ENCODE results near the gene GPS1. TPM values are rescaled to one million over a fixed set of nuclear protein-coding genes. Genes with fewer than 3 reads are reported as not detected.

GPS1 gene
- total and polyA plus RNA-seq, 9 of the 15 experiments (the other 6 are each of a cell fraction or from before 2014, with no cell fraction given): 3.1 to 167 (median 69.9) TPM

DNA sequence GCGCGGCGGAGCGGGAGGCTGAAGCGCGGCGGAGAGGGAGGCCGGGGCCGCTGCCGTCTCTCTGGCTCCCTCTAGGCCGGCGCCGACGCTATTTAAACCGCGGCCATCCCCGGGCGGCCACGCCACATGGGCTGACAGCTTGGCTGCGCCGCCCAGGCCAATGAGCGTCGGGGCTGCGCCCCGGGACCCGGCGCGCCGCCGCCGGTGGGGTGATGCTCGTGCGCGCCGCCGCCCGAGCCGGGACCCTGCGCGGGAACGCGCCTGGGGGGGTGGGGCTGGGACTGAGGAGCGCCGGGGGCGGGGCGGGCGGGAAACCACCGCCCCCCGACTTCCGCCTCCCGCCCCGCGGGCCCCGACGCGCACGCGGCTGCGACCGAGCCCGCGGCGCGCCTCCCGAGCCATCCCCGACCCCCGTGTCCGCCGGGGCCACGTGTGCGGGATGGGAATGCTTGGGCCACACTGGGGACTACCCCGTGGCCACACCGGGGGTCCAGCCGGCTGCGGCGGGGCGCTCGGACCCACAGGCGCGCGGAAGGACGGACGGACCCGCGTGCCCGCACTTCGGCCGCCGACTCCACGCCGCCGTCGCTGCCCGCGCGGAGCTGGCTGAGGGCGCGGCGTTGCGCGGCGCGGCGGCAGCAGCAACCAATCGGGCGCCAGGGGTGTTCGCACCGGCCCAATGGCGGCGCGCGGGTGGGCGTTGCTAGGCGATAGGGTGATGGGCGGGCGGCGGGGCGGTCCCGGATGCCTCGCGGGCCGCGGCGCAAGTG is 46.7 kb downstream of the GPS1 start, which contains the start of gene FASN (continued):
- TF ChIP-seq ZNF583 (CRISPR knock-in tag; IDR thresholded peaks at IDR 0.05): no peak; the same call in none of the 2 replicates
- TF ChIP-seq, protein P1, sequence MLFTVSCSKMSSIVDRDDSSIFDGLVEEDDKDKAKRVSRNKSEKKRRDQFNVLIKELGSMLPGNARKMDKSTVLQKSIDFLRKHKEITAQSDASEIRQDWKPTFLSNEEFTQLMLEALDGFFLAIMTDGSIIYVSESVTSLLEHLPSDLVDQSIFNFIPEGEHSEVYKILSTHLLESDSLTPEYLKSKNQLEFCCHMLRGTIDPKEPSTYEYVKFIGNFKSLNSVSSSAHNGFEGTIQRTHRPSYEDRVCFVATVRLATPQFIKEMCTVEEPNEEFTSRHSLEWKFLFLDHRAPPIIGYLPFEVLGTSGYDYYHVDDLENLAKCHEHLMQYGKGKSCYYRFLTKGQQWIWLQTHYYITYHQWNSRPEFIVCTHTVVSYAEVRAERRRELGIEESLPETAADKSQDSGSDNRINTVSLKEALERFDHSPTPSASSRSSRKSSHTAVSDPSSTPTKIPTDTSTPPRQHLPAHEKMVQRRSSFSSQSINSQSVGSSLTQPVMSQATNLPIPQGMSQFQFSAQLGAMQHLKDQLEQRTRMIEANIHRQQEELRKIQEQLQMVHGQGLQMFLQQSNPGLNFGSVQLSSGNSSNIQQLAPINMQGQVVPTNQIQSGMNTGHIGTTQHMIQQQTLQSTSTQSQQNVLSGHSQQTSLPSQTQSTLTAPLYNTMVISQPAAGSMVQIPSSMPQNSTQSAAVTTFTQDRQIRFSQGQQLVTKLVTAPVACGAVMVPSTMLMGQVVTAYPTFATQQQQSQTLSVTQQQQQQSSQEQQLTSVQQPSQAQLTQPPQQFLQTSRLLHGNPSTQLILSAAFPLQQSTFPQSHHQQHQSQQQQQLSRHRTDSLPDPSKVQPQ (CRISPR knock-in tag; IDR thresholded peaks at IDR 0.05; ENCODE audit: borderline replicate concordance): no peak
- TF ChIP-seq ATF6 (CRISPR knock-in tag; IDR thresholded peaks at IDR 0.05): no peak
- peak; percentile 61; the same call in 1 of the 2 replicates for TF ChIP-seq ZNF263 (CRISPR knock-in tag; IDR thresholded peaks at IDR 0.05; ENCODE audit: borderline replicate concordance)
- TF ChIP-seq PML (IDR thresholded peaks at IDR 0.05; ENCODE audit: low read length): 0 out of 2 replicates have a peak, but pooled peaks have one; percentile 42
- no peak for TF ChIP-seq SRF (CRISPR knock-in tag; IDR thresholded peaks at IDR 0.05)
- TF ChIP-seq, protein P2, sequence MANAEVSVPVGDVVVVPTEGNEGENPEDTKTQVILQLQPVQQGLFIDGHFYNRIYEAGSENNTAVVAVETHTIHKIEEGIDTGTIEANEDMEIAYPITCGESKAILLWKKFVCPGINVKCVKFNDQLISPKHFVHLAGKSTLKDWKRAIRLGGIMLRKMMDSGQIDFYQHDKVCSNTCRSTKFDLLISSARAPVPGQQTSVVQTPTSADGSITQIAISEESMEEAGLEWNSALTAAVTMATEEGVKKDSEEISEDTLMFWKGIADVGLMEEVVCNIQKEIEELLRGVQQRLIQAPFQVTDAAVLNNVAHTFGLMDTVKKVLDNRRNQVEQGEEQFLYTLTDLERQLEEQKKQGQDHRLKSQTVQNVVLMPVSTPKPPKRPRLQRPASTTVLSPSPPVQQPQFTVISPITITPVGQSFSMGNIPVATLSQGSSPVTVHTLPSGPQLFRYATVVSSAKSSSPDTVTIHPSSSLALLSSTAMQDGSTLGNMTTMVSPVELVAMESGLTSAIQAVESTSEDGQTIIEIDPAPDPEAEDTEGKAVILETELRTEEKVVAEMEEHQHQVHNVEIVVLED (CRISPR knock-in tag; IDR thresholded peaks at IDR 0.05): peak; percentile 71
- TF ChIP-seq PHF8 (IDR thresholded peaks at IDR 0.05; ENCODE audit: borderline replicate concordance, low read length): peak; percentile 72; the same call in 1 of the 2 replicates
- peak; percentile 87 for TF ChIP-seq SIN3B (IDR thresholded peaks at IDR 0.05; ENCODE audit: low read depth)
- TF ChIP-seq RAD21 (CRISPR knock-in tag; conservative IDR thresholded peaks at IDR 0.05 in 1 of 2, IDR thresholded peaks at IDR 0.05 in 1 of 2): peak; percentile 22 to 42; a peak in 3 of 4 replicates
- TF ChIP-seq POLR2G (IDR thresholded peaks at IDR 0.05; ENCODE audit: low read depth, low read length): peak; percentile 93
- peak; percentile 60 for TF ChIP-seq SMAD1 (IDR thresholded peaks at IDR 0.05; ENCODE audit: low read depth, low read length, partially characterized antibody)
- TF ChIP-seq, protein P3, sequence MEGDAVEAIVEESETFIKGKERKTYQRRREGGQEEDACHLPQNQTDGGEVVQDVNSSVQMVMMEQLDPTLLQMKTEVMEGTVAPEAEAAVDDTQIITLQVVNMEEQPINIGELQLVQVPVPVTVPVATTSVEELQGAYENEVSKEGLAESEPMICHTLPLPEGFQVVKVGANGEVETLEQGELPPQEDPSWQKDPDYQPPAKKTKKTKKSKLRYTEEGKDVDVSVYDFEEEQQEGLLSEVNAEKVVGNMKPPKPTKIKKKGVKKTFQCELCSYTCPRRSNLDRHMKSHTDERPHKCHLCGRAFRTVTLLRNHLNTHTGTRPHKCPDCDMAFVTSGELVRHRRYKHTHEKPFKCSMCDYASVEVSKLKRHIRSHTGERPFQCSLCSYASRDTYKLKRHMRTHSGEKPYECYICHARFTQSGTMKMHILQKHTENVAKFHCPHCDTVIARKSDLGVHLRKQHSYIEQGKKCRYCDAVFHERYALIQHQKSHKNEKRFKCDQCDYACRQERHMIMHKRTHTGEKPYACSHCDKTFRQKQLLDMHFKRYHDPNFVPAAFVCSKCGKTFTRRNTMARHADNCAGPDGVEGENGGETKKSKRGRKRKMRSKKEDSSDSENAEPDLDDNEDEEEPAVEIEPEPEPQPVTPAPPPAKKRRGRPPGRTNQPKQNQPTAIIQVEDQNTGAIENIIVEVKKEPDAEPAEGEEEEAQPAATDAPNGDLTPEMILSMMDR (IDR thresholded peaks at IDR 0.05 in 2 of 3, conservative IDR thresholded peaks at IDR 0.05 in 1 of 3; ENCODE audit: insufficient read depth in 2 of 3, low read depth in 1 of 3, low read length in 3 of 3): peak; percentile 41 to 77 (median 72); a peak in 5 of 6 replicates
- TF ChIP-seq STAG1 (CRISPR knock-in tag; IDR thresholded peaks at IDR 0.05; ENCODE audit: borderline replicate concordance): no peak
- TF ChIP-seq TCF3 (CRISPR knock-in tag; IDR thresholded peaks at IDR 0.05): no peak

Data from K562 (cell line).